DMS153 treated with DMSO at 0.1 percent for 48 hours (cell line): ENCODE results near the gene MIB1.
A peak's percentile ranks its signal among the peaks of the same experiment; 100 is the strongest.
"Not testable (repeated sequence)": the region's sequence is repeated elsewhere in the genome, so short reads cannot be mapped to it uniquely, and the experiment has no call there.

Experiments used
- DNase-seq: peaks from one replicate; lab custom pipeline; 2025; ENCODE audit not compliant: unreplicated experiment; lab: John Stamatoyannopoulos, UW

MIB1 gene

GRCh38 chr18:21740538-21741311 lies at the start of gene MIB1:
MIB1 (plus strand) TSS chr18:21740792; CDS start chr18:21741584, 792 bp downstream.
- peak; percentile 95 for DNase-seq

- DNase-seq: no peak
Measured at GRCh38 chr18:21693322-21693721, 47.3 kb upstream of the MIB1 start.

GRCh38 chr18:21700528-21701075 lies 40.0 kb upstream of the MIB1 start:
- no peak for DNase-seq

GRCh38 chr18:21701621-21702020 lies 39.0 kb upstream of the MIB1 start:
- no peak for DNase-seq

GRCh38 chr18:21702602-21703001 lies 38.0 kb upstream of the MIB1 start:
- no peak for DNase-seq

- DNase-seq: peak; percentile 19
Measured at GRCh38 chr18:21703241-21703820, 37.3 kb upstream of the MIB1 start.

- peak; percentile 86 for DNase-seq
Measured at GRCh38 chr18:21704603-21705364, 35.8 kb upstream of the MIB1 start, which contains the start of gene ABHD3. ABHD3 (minus strand) TSS chr18:21704774; CDS start chr18:21704665, 109 bp downstream.

GRCh38 chr18:21706386-21706865 lies 34.2 kb upstream of the MIB1 start:
- DNase-seq: no peak

- not testable (repeated sequence) for DNase-seq
Measured at GRCh38 chr18:21707130-21707529, 33.5 kb upstream of the MIB1 start.

GRCh38 chr18:21714474-21714873 lies 26.1 kb upstream of the MIB1 start:
- no peak for DNase-seq

GRCh38 chr18:21722687-21723086 lies 17.9 kb upstream of the MIB1 start:
- DNase-seq: no peak

- DNase-seq: no peak
Measured at GRCh38 chr18:21725201-21725600, 15.4 kb upstream of the MIB1 start.

GRCh38 chr18:21727702-21728101 lies 12.9 kb upstream of the MIB1 start:
- no peak for DNase-seq

GRCh38 chr18:21733011-21733410 lies 7.6 kb upstream of the MIB1 start:
- no peak for DNase-seq

GRCh38 chr18:21735452-21736015 lies 5.1 kb upstream of the MIB1 start:
- DNase-seq: peak; percentile 4

GRCh38 chr18:21736926-21737325 lies 3.7 kb upstream of the MIB1 start:
- DNase-seq: not testable (repeated sequence)

GRCh38 chr18:21739604-21740537 lies 721 bp upstream of the MIB1 start:
- DNase-seq: peak; percentile 52

- DNase-seq: no peak
Measured at GRCh38 chr18:21741312-21741561, 645 bp downstream of the MIB1 start.

GRCh38 chr18:21741562-21742314 lies 1.1 kb downstream of the MIB1 start:
- no peak for DNase-seq

GRCh38 chr18:21742315-21742687 lies 1.7 kb downstream of the MIB1 start:
- DNase-seq: no peak
